Glutamatergic neuron (in vitro differentiated cells): ENCODE data around the gene CDK9. TPM values are rescaled to one million over a fixed set of nuclear protein-coding genes. Genes with fewer than 3 reads are reported as not detected.

ENCODE experiments used
- DNase-seq: peaks from one replicate; pipeline ENCODE4 v3.0.0; 2022
- H3K27ac Mint-ChIP-seq: one replicate; pipeline ENCODE4 v1.8.0; 2020; ENCODE audit warnings: mild to moderate bottlenecking, mixed read lengths, inconsistent platforms; ENCODE audit not compliant: unreplicated experiment
- H3K27me3 Mint-ChIP-seq: one replicate; pipeline ENCODE4 v1.8.0; 2020; ENCODE audit warnings: mild to moderate bottlenecking, moderate library complexity, mixed read lengths, inconsistent platforms; ENCODE audit not compliant: unreplicated experiment
- H3K36me3 Mint-ChIP-seq: one replicate; pipeline ENCODE4 v1.8.0; 2020; ENCODE audit warnings: mild to moderate bottlenecking, mixed read lengths, inconsistent platforms; ENCODE audit not compliant: unreplicated experiment
- H3K4me1 Mint-ChIP-seq: one replicate; pipeline ENCODE4 v1.8.0; 2020; ENCODE audit warnings: mild to moderate bottlenecking, low read depth, mixed read lengths, inconsistent platforms; ENCODE audit not compliant: unreplicated experiment
- H3K4me3 Mint-ChIP-seq: one replicate; pipeline ENCODE4 v1.8.0; 2020; ENCODE audit warnings: mild to moderate bottlenecking, mixed read lengths, inconsistent platforms; ENCODE audit not compliant: unreplicated experiment
- H3K9me3 Mint-ChIP-seq: one replicate; pipeline ENCODE4 v1.8.0; 2020; ENCODE audit warnings: mild to moderate bottlenecking, moderate library complexity, mixed read lengths, inconsistent platforms; ENCODE audit not compliant: unreplicated experiment
- CTCF ChIP-seq: fragments of 200-600 bp; sonication (generic); IDR thresholded peaks from one replicate; pipeline ENCODE4 v1.5.0; 2021; ENCODE audit not compliant: partially characterized antibody, unreplicated experiment
- total RNA-seq: library from RNA; stranded (reverse); fragmentation: NEBNext Ultra II Directional; extraction: Animal tissue kit (Norgen Biotek cat#: 25700); gene quantifications from one replicate; pipeline ENCODE4 v1.2.1, GENCODE V29; 2021; ENCODE audit not compliant: unreplicated experiment

CDK9 gene
- total RNA-seq, 1 donor from 2014 or later: 83.9 TPM

- Mint-ChIP-seq H3K36me3 (no peaks in the 10 kb centered on the region), H3K9me3 (peaks cover 13% of the 10 kb centered on the region), H3K27ac (no peak overlapping the region), H3K4me3 (no peak overlapping the region), H3K4me1 (peaks cover 31% of the 10 kb centered on the region), H3K27me3 (peaks cover 14% of the 10 kb centered on the region)
- no peak for TF ChIP-seq CTCF
- DNase-seq: peak; percentile 51
Measured at GRCh38 chr9:127767909-127768331, 17.9 kb upstream of the CDK9 start.

DNA sequence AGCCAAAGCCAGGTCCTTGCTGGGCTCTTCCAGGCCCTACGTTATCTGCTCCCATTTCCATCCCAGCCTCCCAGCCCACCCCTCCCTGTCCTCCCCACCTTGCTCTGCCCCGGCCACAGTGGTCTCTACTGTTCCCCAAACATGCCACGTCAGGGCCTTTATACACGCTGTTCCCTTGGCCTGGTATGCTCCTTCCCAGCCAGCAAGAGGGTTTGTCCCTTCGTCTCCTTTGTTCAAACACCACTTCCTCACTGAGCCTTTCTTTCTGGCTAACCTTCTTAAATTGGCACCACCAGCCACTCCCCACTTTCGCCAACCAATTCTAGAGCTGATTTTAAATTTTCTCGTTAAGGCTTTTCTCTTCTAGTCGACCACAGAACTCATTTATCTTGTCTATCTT, 17.1 kb upstream of the CDK9 start:
- peak overlapping the region; percentile 25 for H3K27ac Mint-ChIP-seq
- peak overlapping the region; percentile 12 for H3K4me3 Mint-ChIP-seq
- H3K27me3 Mint-ChIP-seq: peaks cover 13% of the 10 kb centered on the region
- H3K36me3 Mint-ChIP-seq: no peaks in the 10 kb centered on the region
- peaks cover 10% of the 10 kb centered on the region for H3K9me3 Mint-ChIP-seq
- DNase-seq: no peak
- no peak for TF ChIP-seq CTCF
- H3K4me1 Mint-ChIP-seq: peaks cover 30% of the 10 kb centered on the region

GRCh38 chr9:127769101-127769500, 16.7 kb upstream of the CDK9 start:
- Mint-ChIP-seq H3K4me3 (peak overlapping the region; percentile 12), H3K27ac (peak overlapping the region; percentile 25), H3K9me3 (peaks cover 10% of the 10 kb centered on the region)

GRCh38 chr9:127769929-127770582, 15.8 kb upstream of the CDK9 start:
- DNase-seq: no peak
- no peak for TF ChIP-seq CTCF
- H3K36me3 Mint-ChIP-seq: no peaks in the 10 kb centered on the region
- H3K27me3 Mint-ChIP-seq: peaks cover 13% of the 10 kb centered on the region
- H3K9me3 Mint-ChIP-seq: peaks cover 10% of the 10 kb centered on the region
- H3K4me3 Mint-ChIP-seq: peak overlapping the region; percentile 76
- peaks cover 27% of the 10 kb centered on the region for H3K4me1 Mint-ChIP-seq
- H3K27ac Mint-ChIP-seq: no peak overlapping the region

More at GRCh38 chr9:127769101-127769500, 16.7 kb upstream of the CDK9 start:
- Mint-ChIP-seq H3K27me3 (peaks cover 13% of the 10 kb centered on the region), H3K36me3 (no peaks in the 10 kb centered on the region), H3K4me1 (peaks cover 29% of the 10 kb centered on the region)
- no peak for DNase-seq
- no peak for TF ChIP-seq CTCF

DNA sequence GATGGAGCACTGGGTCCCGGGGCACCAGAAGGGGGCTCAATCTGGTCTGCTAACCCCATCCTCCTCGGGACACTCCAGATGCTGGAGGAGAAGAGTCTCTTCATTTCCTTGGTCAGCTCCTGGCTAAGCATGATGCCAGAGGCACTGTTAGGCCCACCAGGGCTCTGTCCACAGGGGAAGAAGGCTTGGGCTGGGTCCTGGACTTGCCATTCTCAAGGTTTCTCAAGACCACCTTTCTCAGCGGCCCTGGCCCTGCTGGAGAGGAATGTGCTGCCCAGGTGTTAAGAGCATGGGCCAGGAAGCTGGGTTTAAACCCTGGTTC, 15.3 kb upstream of the CDK9 start:
- Mint-ChIP-seq H3K36me3 (no peaks in the 10 kb centered on the region), H3K4me3 (peak overlapping the region; percentile 76), H3K9me3 (peaks cover 9% of the 10 kb centered on the region), H3K27me3 (peaks cover 11% of the 10 kb centered on the region), H3K27ac (no peak overlapping the region), H3K4me1 (peaks cover 25% of the 10 kb centered on the region)
- no peak for TF ChIP-seq CTCF
- no peak for DNase-seq
